GM21360 (cell line): ENCODE measurements around the gene MMD2.

Experiments used
- ATAC-seq: cut with Tn5 transposase; IDR thresholded peaks from one replicate; pipeline ENCODE4 v1.9.1; 2021; ENCODE audit warnings: mild to moderate bottlenecking, moderate library complexity; ENCODE audit not compliant: unreplicated experiment

The MMD2 gene

GRCh38 chr7:4873071-4873944 lies 85.7 kb downstream of the MMD2 start:
- ATAC-seq, result no peak

DNA sequence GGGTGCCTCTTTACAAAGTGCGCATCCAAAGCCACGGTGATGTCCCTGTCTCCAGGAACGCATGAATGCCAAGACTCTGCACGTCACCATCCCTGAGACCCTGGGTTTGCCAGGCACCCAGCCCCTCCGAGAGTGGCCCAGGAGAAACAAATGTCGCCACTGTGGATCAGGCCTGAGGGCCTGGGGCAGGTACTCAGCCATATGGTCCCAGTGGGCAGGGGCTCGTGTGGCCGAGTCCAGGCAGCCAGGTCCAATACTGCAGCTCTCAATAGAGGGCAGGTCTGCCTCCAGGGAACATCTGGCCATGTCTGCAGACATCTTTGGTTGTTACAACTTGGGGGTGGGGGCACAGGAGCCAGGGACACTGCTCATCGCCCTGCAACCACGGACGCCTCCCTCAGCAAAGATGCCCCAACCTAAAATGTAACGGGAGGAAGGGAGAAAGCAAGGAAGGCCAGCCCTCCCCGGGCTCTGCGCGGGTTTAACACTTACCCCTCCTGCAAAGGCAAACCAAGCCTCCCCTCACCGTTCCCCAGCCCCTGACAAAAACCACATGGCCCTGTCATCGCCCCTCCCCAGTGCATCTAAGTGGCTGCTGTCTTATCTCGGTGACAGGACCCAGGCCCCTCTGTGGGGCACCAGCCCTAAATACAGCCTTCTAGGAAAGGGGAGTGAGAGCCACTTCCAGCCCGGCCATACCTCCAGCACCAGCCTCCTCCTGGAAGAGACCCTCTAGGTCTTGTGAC lies 86.9 kb downstream of the MMD2 start:
- no peak for ATAC-seq

DNA sequence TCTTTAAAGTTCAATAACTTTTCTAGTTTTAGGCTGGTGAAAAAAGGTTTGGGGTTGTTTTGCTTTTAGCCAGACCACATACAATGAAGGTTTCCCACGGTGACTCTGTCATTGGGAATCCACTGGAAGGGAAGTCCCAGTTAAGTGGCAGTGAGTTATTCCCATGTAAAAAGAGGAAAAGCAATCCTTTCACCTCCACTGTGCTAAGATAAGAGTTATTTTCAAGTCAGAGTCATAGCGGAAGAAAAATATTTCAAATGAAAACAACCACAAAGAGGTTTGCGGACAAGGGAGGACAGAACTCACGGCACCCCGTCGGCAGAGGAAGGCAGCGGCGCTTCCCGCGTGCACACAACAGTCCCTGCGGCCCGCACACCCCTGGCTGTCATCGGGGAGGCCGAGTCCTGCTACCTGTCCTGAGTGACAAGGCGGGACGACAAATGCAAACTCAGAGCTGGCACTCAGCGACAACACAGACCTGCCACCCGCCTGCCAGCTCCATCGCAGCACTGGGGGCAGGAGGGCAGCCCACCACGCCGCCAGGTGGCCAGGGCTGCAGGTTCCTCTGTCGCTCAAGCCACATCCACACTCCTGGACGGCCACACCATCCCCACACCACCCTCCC lies 87.8 kb downstream of the MMD2 start:
- no peak for ATAC-seq

GRCh38 chr7:4868493-4868892 lies 90.5 kb downstream of the MMD2 start:
- ATAC-seq, result no peak

DNA sequence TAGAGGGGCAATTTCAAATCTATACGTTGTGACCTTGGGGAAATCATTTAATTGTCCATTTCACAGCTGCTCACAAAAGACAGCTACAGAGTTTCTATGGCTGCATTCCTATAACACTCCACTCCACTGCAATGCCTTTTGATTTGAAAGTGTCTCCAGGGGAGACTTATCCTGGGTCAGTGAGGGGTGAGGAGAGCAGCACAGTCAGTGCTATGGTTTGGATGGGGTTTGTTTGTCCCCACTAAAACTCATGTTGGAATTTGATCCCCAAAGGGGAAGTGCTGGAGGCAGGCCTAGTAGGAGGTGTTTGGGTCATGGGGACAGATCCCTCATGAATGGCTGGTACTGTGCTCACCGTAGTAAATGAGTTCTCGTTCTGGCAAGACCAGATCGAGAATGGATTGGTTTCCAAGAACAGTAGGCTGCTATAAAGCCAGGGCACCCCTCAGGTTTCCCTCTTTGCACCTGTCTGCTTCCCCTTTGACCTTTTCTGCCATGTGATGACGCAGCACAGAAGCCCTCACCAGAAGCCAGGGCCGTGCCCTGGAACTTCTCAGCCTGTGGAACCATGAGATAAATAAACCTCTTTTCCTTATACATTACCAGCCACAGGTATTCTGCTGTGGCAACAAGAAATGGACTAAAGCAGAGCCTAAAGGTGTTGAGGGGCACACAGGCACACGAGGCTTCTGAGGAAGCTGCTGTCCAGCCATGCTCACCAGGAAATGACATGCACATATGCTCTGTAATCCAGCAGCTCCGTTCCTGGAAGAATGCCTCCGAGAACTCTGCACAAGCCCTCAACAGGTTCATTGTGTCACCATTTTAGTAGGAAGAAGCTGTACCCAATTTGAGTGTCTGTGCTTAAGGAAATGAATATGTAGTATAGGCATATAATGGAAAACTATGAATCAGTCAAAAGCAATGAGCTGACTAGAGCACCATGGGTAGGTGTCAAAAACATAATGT lies 92.2 kb downstream of the MMD2 start:
- no peak for ATAC-seq

GRCh38 chr7:4862156-4862555 lies 96.8 kb downstream of the MMD2 start:
- no peak for ATAC-seq

DNA sequence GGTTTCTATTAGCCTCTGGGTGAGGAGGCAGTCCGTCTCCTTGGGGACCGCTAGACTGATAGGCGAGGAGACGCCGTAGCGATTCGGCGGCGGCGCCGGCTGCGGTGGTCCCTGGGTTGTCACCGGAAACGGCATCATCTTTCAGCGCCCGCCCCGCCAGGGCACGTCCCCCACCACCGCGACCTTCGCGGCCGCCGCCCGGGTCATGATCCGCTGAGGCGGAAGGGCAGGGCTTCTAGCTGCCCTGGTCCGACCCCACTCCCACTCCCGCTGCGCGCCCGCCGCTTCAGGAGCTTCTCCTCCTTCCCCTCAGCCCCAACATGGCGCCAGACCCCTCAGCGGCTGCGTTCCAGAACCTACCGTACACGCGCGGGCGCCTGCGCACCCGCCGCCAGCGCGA lies 97.3 kb downstream of the MMD2 start, which contains the start of gene PAPOLB:
Gene PAPOLB, minus strand, starts transcription at position 358 of the 400 bp plus-strand sequence. Its CDS starts 220 bp downstream, at position 138.
- no peak for ATAC-seq

DNA sequence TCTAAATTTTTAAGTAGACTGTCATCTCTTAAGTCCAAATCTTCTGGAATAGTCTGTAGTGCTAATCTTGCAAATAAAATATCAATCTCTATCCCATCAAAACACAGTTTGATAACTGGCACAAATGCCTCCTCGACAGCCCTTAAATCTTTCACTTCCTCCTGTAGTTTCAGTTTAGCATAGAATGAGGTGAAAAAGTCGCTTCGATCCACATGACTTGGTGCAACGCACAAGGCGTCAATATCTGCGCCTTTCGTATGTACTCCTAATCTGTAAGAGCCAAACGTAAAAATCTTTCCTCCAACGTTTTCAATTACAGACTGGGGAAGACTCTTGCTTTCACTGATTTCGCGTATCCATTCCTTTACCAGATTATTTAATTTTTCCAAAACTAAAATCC lies 97.8 kb downstream of the MMD2 start:
- ATAC-seq, result no peak

DNA sequence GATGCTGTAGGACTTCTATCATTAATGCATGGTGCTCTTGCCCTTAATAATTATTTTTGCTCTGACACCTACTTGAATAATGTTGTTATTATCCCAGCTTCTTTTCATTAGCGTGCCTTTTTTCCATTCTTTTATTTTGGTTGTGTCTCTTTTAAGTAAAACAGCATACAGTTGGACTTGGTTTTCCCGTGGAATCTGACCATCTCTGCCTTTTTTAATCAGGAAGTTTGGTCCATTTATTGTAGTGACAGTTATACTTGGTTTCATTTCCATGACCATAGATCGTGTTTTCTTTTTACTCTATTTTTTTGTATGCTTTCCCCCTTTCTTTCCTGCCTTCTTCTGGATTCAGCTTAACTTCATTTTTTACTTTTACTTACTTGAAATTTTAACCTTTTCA lies 101.8 kb downstream of the MMD2 start:
- no peak for ATAC-seq

DNA sequence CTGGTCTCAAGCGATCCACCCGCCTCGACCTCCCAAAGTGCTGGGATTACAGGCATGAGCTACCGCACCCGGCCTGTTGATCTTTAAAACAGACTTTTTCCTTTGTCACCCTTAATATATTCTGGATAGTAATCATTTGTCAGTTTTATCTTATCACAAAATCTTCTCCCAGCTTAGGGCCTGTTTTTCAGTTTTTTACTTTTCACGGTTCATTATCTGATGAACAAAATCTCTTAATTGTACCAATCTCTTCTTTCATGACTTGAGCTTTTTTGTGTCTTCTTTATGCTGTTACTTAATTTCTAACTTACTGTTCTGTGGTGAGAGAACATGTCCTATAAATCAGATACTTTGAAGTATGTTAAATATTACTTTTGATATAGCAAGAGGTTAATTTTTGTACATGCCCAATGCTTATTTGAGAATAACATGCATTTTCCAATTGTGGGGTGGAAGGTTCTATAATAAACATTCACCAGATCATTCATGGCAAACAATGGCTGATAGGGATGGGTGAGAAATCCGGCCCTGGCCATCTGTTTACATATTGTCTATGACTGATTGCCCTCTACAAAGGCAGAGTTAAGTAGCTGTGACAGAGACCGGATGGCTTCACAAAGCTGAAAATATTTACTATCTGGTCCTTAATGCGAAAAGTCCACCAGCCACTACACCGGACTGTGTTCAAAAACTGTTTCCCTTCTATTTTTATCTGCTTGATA lies 102.5 kb downstream of the MMD2 start:
- no peak for ATAC-seq
